Transverse colon (tissue), 4 donors: ENCODE results near the gene WBP1L.

Experiments used
- POLR2A ChIP-seq: fragments of 450-650 bp; IDR thresholded peaks from one replicate; pipeline ENCODE4 v1.6.1; 2016; ENCODE audit warnings: antibody characterized with exemption, mild to moderate bottlenecking, moderate library complexity
- POLR2AphosphoS5 ChIP-seq, 3 donors: sonication (generic); formaldehyde crosslinking; IDR thresholded peaks; one replicate each; pipeline ENCODE4 v1.6.1; 2016; ENCODE audit warnings: antibody characterized with exemption in 3 of 3
- TF ChIP-seq, protein P1 (sequence below), 5 experiments: fragments of 200-600 bp in 3 of 5; fragments of 450-650 bp in 2 of 5; sonication (generic) in 3 of 5; IDR thresholded peaks; 1 replicate in 2 of 5; 2 replicates in 3 of 5; pipeline ENCODE4 v1.5.1; 2016 to 2017; ENCODE audit warnings: antibody characterized with exemption in 5 of 5, inconsistent platforms in 3 of 5, mild to moderate bottlenecking in 2 of 5, moderate library complexity in 1 of 5

DNA sequence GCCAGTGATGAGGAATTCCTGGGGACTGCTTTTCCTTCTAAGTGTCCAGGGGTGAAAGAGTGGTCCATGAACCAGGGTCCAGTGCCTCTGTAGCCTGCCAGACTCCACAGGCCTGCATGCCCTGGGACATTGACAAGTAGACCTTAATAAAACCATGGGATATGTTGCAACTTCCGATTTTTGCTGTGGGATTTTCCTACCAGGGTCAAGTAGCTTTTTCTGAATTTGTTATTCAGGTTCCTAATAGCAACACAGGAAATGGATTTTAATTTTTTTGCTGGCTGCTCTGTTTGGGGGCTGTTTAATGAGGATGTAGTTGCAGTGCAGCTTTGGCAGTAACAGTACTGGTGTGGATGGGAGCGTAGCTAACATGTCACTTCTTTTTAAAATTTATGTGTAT, 42.1 kb downstream of the WBP1L start:
- TF ChIP-seq, protein P1, sequence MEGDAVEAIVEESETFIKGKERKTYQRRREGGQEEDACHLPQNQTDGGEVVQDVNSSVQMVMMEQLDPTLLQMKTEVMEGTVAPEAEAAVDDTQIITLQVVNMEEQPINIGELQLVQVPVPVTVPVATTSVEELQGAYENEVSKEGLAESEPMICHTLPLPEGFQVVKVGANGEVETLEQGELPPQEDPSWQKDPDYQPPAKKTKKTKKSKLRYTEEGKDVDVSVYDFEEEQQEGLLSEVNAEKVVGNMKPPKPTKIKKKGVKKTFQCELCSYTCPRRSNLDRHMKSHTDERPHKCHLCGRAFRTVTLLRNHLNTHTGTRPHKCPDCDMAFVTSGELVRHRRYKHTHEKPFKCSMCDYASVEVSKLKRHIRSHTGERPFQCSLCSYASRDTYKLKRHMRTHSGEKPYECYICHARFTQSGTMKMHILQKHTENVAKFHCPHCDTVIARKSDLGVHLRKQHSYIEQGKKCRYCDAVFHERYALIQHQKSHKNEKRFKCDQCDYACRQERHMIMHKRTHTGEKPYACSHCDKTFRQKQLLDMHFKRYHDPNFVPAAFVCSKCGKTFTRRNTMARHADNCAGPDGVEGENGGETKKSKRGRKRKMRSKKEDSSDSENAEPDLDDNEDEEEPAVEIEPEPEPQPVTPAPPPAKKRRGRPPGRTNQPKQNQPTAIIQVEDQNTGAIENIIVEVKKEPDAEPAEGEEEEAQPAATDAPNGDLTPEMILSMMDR (IDR thresholded peaks at IDR 0.05): no peak
- TF ChIP-seq POLR2AphosphoS5 (IDR thresholded peaks at IDR 0.05) (peak in 1 of 3 donors; percentile 18), POLR2A (peak; percentile 17)
